Epidermal melanocyte (primary cell): ENCODE results near the gene SMIM5.
"Not testable (repeated sequence)": the region's sequence is repeated elsewhere in the genome, so short reads cannot be mapped to it uniquely, and the experiment has no call there.

Experiments used
- DNase-seq: peaks from one replicate; pipeline ENCODE4 v3.0.0; 2011; ENCODE audit warnings: low spot score; ENCODE audit not compliant: insufficient read length

The SMIM5 gene, protein sequence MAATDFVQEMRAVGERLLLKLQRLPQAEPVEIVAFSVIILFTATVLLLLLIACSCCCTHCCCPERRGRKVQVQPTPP

DNA sequence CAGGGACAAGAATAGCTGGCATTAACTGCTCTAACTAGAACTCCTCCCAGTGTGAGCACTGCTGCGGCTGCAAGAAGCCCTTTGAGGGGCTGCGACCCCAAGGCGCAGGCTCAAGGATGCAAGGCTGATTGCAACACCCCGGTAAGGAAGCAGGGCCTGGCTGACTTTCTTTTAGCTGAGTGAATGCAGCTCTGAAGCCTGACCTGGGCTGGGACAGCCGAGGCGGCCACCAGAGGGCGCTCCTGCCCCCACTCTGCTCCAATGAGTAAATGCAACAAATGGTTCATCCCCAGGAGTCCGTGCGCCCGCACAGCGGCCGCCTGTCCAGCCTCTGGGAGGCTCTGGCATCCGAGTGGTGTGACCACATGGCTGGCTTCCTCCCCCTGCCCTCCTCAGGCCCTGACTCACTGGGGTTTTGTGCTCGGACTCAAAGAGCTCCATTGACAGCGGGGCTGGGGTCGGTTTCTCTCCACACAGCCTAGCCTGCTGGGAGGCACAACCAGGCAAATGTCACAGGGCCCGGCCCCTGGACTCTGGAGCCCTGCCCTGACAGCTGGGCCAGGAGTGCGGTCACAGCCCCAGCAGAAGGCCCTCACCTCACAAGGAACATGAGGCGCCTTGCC lies at the start of gene SMIM5:
SMIM5 (plus strand) TSS at position 572 of the 623 bp plus-strand sequence. CDS start 6,768 bp downstream, outside the sequence.
- peak; percentile 99 for DNase-seq

DNA sequence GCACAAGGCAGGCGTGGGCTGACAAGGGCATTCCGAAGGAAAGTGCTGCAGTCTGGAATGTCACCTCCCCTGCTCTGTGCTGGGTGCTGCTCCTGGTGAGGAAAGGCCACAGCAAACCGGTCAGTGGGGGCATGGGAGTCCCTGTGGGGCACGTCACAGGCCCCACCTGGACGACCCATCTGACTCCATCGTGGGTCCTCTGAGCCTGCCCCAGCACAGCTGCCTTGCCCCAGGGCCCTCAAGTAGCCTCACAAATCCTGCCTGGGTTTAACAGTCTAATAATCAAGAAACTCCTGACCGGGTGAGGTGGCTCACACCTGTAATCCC lies 48.4 kb upstream of the SMIM5 start:
- no peak for DNase-seq

DNA sequence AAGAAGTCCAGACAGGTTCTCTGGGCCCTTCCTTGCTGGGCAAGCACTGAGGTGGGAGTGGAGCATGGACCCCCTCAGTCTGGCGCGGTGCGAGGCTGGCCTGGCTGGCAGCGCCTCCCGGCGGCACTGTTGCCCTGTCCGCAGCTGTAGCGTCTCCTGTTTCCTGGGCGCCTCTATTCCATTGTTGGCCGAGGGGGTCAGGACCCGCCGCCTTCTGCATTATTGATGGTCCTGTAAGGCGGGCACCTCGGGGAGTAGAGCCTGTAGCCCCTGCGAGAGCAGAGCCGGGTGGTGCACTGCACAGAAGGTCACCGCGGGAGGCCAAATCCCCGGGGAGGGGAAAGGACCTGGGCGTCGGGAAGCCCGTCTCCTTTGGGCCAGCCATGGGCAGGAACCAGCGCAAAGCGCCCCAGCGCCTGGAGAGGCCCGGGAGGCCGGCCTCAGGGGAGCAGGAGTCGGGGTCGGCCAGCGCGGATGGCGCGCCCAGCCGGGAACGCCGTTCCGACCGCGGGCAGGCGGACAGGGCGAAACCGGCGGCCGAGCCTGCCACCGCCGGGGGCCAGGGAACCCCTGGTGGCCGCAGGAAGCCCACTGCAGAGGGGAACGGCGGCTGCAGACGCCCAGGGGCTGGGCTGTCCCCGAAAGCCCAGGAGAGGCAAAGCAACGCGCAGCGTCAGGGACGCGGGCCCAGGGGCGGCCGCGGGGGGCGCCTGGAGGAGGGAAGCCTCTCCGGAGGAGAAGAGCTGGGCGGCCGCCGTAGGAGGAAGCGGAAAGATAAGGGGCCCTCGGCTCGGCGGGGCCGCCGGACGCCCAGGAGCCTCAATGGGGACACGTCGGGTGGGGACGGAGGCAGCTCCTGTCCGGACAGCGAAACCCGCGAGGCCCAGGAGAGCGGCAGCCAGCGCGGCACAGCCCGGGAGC lies 45.3 kb upstream of the SMIM5 start, which contains the start of gene MYO15B:
MYO15B (plus strand) TSS at position 126 of the 921 bp plus-strand sequence; CDS start at position 384, 258 bp downstream.
- no peak for DNase-seq

DNA sequence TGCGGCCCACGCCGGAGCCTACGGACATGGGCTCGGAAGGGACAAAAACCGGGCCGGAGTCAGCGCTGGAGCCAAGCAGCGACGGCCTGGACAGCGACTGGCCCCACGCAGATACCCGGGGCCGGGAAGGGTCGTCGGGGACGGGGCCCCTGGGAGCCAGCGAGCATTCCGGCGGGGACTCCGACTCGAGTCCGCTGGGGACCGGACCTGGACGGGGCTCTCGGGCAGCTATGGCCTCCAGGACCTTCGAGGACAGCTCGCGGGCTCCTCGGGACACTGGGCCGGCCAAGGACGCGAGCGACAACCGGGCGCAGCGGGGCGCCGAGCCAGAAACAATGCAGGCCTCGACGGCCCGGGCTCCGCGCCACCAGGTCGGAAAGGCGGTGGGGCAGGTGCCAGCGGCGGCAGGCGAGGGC lies 44.6 kb upstream of the SMIM5 start:
- no peak for DNase-seq

DNA sequence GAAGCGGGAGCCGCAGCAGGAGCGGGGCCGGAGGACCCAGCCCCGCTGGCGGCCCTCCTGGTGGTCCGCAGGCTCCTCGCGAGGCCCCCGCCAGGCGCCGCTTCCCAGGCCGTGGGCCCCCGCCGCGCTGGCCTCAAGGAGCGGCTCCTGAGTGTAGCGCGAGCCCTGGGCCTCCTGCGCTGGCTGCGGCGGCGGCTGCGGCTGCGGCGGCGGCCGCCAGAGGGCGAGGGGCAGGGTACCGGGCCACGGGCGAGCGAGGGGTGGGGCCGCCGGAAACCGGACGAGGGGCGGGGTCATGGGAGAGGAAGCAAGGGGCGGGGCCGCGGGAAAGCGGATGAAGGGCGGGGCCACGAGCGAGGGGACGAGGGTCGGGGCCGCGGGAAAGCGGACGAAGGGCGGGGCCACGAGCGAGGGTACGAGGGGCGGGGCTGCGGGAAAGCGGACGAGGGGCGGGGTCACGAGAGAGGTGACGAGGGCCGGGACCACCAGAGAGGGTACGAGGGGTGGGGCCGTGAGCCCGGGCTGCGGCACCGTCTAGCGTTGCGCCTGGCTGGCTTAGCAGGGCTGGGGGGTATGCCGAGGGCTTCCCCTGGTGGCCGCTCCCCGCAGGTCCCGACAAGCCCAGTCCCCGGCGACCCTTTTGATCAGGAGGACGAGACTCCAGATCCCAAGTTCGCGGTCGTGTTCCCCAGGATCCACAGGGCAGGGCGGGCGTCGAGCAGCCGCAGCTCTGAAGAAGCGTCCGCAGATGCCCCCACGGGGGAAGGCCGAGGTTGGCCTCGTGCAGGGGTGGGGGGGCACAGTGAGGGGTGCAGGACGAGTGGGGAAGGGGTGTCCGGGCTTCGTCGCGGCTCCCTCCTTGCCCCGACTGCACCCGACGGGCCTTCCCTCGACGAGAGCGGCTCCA lies 44.0 kb upstream of the SMIM5 start:
- DNase-seq = peak; percentile 95

DNA sequence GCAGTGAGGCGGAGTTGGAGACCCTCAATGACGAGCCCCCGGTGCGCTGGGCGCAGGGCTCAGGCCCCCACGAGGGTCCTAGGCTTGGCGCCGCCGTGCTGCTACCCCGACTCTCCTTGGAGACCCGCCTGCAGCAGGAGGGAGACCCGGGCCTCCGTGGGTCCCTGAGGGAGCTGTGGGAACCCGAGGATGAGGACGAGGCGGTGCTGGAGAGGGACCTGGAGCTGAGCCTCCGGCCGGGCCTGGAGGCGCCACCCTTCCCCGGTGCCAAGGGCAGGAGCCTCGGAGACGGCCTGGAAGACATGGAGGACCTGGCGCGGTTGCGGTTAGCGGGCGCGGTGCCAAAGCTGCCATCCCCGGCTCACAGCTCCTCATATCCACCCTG lies 43.3 kb upstream of the SMIM5 start:
- DNase-seq = no peak

DNA sequence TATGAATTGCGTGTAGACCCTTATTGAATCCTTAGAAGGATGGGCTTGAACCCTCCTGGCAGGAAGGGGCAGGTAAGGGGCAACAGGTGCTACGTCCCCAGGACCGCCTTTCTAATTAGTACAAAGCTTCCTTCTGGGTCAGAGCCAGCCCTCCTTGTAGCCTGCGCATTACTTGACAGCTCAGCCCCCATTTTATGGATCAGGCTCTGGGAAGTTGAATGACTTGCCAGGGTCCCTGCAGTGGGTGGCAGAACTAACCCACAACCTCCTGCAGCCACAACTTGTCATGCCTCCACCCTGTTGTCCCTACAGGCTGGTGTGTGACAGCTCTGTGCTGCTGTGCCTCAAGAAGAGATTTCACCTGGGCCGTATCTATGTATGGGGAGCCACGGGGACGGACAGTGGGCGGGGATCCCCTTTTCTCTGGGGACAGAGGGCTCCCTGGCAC lies 42.9 kb upstream of the SMIM5 start:
- no peak for DNase-seq

DNA sequence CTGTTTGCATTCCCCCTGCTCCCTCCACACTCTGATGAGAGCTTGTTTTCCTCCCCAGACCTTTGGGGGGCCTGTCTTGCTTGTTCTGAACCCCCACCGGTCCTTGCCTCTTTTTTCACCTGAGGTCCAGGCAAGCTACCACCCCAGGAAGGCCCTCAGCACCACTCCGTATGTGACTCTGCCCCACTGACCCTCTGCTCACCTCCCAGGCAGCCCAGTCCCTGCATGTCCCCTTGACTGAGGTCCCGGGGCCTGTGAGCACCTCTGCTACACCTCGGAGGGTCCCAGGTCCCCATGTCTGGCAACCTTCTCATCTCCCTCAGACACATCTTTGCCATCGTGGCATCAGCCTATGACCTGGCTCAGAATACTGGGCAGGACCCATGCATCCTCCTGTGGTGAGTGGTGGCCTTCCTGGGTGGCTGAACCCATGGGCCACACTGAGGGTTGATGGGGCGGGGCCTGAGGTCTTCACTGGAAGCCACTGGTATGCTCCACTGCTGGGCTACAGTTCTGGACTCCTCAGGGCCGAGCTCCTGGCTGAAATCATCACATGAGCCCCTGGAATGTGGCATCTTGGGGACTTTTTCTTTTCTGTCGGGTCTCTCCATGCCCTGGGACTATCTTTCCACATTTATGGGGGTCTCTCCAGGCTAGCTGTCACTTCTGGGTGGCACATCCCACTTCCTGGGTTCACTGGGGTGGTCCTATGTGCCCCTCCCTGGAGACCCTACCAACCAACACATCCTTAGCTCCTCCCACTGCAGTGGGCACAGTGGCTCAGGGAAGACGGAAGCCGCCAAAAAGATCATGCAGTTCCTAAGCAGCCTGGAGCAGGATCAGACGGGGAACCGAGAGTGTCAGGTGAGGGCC lies 42.1 kb upstream of the SMIM5 start:
- no peak for DNase-seq

DNA sequence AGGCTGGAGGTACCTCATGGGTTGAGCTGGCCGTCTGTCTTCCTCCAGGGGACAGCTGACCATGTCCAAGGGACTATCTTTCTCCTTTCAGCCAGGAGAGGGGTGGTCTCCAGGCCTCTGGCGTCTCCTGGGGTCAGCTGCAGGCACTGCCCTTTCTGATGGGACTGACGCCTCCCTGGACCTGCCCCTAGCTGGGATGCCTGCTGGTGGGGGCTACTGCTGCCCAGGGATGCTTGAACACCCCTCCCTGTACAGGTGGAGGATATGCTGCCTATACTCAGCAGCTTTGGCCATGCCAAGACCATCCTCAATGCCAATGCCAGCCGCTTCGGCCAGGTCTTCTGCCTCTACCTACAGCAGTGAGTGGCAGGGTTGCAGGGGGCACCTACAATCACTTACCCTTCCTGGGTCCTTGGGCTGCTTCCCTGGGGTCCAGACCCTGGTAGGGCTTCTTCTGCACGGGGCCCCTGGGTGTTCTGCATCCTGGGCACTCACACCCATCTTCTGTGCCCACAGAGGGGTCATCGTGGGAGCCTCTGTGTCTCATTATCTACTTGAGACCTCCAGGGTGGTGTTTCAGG lies 41.4 kb upstream of the SMIM5 start:
- DNase-seq = no peak

DNA sequence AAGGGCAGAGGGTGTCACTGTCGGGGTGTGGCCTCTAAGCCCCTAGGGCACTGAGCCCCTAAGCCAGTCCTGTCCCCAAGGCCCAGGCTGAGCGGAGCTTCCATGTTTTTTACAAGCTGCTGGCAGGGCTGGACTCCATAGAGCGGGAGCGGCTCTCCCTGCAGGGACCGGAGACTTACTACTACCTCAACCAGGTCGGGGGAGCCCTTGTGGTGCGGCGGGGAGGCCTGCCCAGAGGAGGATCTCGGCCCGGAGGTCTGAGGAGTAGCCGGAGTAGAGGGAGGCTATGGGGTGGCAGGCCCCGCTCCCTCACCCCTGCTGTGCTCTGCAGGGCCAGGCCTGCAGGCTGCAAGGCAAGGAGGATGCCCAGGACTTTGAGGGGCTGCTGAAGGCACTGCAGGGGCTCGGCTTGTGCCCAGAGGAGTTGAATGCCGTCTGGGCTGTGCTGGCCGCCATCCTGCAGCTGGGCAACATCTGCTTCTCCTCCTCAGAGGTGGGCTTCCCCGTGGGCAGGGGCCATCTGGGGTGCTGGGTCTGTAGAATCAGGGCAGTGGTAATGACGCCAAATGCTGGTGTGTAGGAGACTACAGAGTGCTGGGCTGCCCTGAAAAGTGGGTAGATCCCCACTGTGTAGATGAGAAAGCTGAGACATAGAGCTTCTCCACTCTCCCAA lies 40.8 kb upstream of the SMIM5 start:
- DNase-seq = no peak

DNA sequence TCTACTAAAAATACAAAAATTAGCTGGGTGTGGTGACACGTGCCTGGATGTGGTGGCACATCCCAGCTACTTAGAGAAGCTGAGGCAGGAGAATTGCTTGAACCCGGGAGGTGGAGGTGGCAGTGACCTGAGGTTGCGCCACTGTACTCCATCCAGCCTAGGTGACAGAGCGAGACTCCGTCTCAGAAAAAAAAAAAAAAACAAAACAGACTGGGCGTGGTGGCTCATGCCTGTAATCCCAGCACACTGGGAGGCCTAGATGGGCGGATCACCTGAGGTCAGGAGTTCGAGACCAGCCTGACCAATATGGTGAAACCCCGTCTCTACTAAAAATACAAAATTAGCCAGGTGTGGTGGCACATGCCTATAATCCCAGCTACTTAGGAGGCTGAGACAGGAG lies 39.8 kb upstream of the SMIM5 start:
- DNase-seq = not testable (repeated sequence)

DNA sequence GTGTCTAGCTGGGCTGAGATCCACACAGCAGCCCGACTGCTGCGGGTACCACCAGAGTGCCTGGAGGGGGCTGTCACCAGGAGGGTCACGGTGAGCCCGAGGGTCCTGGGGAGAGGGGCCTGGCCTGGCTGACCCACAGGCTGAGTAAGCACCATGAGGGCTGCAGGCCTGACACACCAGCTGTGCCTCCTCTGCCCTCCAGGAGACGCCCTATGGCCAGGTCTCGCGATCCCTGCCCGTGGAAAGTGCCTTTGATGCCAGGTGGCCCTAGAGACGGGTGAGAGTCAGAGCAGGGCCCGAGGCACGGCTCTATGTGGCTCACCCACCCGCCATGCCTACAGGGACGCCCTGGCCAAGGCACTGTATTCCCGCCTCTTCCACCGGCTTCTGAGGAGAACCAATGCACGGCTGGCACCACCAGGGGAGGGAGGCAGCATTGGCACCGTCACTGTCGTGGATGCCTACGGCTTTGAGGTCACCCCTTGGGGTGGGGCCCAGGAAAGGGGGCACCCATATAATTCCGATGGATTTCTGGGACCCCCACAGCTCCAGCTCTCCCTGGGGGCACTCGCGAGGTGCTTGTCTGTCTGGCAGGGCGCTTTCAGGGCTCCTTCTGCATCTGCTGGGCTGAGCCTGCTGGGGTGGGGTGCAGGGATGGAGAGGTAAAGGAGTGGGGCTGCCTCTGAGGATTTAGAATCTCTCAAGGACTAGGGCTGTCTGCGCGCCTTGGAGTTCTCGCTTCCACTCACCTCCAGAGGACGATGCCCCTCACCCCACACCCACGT lies 38.5 kb upstream of the SMIM5 start:
- no peak for DNase-seq

DNA sequence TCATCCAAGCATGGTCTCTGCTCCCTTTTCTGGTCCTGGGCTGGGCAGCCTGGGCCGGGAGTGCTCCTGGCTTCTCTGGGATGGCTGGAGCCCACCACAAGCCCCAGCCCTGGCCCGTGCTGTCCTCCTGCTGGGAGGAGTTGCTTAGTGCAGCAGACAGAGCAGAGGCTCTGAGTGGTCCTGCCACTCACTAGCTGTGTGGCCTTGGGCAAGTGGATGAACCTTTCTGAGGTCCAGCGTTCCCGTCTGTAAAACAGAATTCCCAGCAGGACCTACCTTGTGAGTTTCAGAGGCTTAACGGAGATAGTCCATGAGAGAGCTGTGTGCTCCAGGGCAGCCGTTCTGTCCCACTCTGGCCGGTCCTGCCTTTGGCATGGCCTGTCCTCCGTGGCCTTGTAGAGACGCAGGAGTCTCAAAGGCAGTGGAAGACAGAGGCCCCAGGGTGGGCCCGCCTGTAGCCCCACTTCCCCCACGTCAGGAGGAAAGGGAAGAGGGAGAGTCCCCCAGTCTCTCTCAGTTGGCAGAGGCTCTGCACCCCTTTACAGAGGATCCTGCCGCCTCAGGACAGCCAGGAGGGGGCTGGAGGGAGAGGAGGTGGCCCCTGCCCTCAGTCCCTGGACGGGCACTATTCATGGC lies 37.8 kb upstream of the SMIM5 start:
- no peak for DNase-seq

DNA sequence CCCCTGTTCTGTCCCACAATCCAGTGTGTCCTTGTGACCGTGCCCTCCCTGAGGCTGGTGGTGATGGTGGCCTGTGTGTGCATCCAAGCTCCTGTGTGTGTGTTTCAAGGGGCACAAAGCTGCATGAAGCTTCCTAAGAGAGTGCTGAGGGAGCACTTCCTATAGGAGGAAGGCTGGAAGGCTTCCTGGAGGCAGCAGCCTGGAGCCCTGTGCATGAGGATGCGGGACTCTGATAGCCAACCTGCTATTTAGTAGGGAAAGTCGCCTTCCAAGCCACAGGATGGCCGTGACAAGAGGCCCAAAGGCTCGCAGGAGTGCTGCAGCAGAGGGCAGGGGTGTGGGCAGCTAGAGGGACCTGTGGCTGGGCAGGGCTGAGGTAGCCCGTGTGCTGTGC lies 37.3 kb upstream of the SMIM5 start:
- DNase-seq = no peak

DNA sequence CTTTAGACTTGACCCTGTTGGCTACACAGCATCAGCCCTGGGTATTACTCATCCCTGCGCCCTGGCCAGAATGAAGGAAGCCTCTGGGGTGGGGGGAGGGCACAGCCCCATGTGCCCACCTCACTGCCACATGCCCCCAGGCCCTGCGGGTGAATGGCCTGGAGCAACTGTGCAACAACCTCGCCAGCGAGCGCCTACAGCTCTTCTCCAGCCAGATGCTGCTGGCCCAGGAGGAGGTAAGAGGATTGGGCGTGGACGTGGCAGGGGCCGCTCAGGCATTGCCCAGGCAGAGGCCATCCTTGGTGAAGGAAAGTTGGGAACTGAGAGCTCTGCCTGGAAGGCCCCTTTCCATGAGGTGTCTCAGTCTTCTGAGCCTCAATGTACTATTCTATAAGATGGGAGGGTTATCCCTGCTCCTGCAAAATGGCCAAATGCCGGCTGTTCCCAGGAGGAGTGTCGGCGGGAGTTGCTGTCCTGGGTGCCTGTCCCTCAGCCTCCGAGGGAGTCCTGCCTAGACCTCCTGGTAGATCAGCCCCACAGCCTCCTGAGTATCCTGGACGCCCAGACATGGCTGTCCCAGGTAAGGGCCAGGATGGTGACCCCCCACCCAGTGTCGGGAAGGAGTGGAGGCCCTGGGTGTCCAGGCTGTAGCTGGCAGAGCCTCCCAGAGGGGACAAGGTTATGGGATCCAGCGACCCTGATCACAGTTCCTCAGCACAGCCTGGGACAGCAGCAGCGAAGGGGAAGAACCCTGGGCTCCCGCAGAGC lies 36.7 kb upstream of the SMIM5 start:
- DNase-seq = no peak

DNA sequence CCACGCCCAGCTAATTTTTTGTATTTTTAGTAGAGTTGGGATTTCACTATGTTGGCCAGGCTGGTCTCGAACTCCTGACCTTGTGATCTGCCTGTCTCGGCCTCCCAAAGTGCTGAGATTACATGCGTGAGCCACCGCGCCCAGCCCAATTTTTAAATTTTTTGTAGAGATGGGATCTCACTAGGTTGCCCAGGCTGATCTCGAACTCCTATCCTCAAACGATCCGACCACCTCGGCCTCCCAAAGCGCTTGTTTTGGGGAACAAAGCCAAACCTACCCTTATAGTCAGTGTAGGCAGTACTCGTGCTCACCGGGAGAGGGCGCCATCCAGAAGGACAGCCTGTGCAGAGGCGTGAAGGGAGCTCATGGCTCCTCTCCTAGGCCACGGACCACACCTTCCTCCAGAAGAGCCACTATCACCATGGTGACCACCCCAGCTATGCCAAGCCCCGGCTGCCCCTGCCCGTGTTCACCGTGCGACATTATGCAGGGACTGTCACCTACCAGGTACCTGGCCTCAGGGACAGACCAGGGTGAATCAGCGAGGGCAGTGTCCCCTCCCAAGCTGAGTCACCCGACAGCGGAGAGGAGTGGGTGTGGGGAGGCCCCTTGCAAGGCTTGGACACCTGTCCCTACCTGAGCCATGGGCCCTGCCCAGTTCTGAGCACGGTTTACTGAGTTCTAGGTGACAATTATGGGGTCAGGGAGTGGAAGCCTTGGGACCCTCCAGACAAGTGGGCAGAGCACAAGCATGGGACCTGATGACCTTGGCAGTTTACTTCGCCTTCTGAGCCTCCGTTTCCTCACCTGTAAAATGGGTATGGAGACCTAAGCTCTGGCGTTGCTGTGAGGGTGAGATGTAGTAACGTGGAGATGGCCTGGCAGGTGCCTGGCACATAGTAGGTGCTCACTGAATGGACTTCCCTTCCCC lies 31.9 kb upstream of the SMIM5 start:
- DNase-seq = no peak
